Esophagus squamous epithelium (tissue), 5 donors: ENCODE results near the gene MKS1. TPM values are rescaled to one million over a fixed set of nuclear protein-coding genes. Genes with fewer than 3 reads are reported as not detected.

Source experiments
- DNase-seq: peaks from one replicate; lab custom pipeline; 2025; lab: John Stamatoyannopoulos, UW
- H3K27ac ChIP-seq, 4 donors: fragments of 200-600 bp; sonication (generic); one replicate each; pipeline ENCODE4 v1.5.1; 2016 to 2019; ENCODE audit warnings: mild to moderate bottlenecking in 1 of 4
- H3K27me3 ChIP-seq, 4 donors: fragments of 200-600 bp; sonication (generic); 1 replicate in 3 of 4; 2 replicates in 1 of 4; pipeline versions ENCODE4 v1.5.1 to v1.6.0; 2017 to 2021; ENCODE audit warnings: antibody characterized with exemption in 1 of 4
- H3K36me3 ChIP-seq, 3 donors: fragments of 200-600 bp; sonication (generic); one replicate each; pipeline ENCODE4 v1.5.1; 2016 to 2019
- H3K4me1 ChIP-seq, 3 donors: fragments of 200-600 bp; sonication (generic); one replicate each; pipeline ENCODE4 v1.5.1; 2017 to 2019
- H3K4me3 ChIP-seq, 4 donors: fragments of 200-600 bp; sonication (generic); 1 replicate in 3 of 4; 2 replicates in 1 of 4; pipeline ENCODE4 v1.5.1; 2016 to 2019; ENCODE audit warnings: mild to moderate bottlenecking in 2 of 4, moderate library complexity in 1 of 4
- H3K9me3 ChIP-seq, 3 donors: fragments of 200-600 bp; sonication (generic); one replicate each; pipeline ENCODE4 v1.5.1; 2016 to 2019
- CTCF ChIP-seq, 6 experiments: fragments of 450-650 bp in 4 of 6; fragments of 200-600 bp in 2 of 6; sonication (generic) in 2 of 6; IDR thresholded peaks; one replicate each; pipeline ENCODE4 v1.5.1; 2016 to 2019; ENCODE audit warnings: antibody characterized with exemption in 6 of 6, mild to moderate bottlenecking in 4 of 6, moderate library complexity in 4 of 6
- POLR2A ChIP-seq, 4 donors: fragments of 450-650 bp; IDR thresholded peaks; one replicate each; pipeline ENCODE4 v1.6.1; 2017; ENCODE audit warnings: antibody characterized with exemption in 4 of 4, mild to moderate bottlenecking in 4 of 4, moderate library complexity in 3 of 4
- WGBS, 2 donors: methylation state at CpG; one replicate each; pipeline ENCODE4 v1.1.5; 2018; 5-methylcytosine and 5-hydroxymethylcytosine counted together
- intact Hi-C: fragments of 100-400 bp; cut with DNase I; formaldehyde crosslinking; loops from one replicate; pipeline ENCODE4 v1.15.0; 2022
- total RNA-seq, 4 donors: library from RNA; depleted of rRNA; stranded (reverse); fragments of >200 nt; gene quantifications; one replicate each; pipeline ENCODE4 v1.1.0, GENCODE V29; 2016
- donor health status: DM: yes; HTN: yes; CAD: no.

MKS1 gene
- total RNA-seq, 4 donors from 2014 or later: 5.3 to 10.8 (median 9.3) TPM

DNA sequence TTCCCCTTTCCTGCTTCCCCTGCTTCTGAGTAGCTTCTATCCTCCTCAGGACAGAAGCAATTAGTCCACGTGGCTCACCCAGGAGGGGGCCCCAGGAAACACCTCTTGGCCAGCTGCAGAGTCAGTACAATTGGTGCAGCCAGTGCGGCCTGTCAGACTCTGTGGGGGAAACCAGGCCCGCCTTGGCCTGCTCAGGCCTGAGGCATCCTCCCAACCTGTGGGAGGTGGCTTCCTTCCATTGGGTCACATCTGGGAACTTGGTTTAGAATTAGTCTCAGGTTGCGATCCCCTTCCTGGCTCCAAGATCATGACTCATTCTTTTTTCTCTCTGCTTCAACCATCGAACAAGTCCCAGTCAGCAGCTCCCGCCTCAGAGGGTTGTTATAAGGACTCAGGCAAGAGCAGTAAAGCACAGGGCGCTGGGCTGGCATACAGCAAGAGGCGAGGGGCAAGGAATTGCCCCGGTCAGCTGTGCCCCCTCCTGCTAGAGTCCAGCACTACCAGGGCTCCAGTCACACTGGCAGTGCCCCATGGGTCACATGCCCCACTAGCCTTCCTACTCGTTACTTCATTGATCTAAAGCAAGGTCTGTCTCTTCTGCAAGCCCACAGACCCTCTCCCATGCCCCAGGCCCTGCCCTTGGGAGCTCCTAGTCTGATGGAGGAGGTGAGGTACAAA is 34.6 kb downstream of the MKS1 start:
- Histone ChIP-seq H3K27ac (no peak overlapping the region), H3K9me3 (no peaks in the 10 kb centered on the region), H3K27me3 (peaks cover 0 to 23% (median 0%) of the 10 kb centered on the region in 4 donors), H3K4me3 (no peak overlapping the region), H3K36me3 (no peaks in the 10 kb centered on the region), H3K4me1 (peaks cover 5 to 9% (median 6%) of the 10 kb centered on the region in 3 donors)
- WGBS, 2 donors: 0 to 23% methylated on average over 2 to 10 of the region's 10 CpGs
- no peak for TF ChIP-seq POLR2A (IDR thresholded peaks at IDR 0.05)
- no peak for TF ChIP-seq CTCF (IDR thresholded peaks at IDR 0.05)
- no peak for DNase-seq
- intact Hi-C loops: no loop called here

- H3K4me1 ChIP-seq: peaks cover 4 to 8% (median 6%) of the 10 kb centered on the region in 3 donors
- no peak overlapping the region for H3K4me3 ChIP-seq
- no peak overlapping the region for H3K27ac ChIP-seq
- no peaks in the 10 kb centered on the region for H3K9me3 ChIP-seq
- DNase-seq: no peak
- peaks cover 0 to 19% (median 0%) of the 10 kb centered on the region in 4 donors for H3K27me3 ChIP-seq
- intact Hi-C loops: no loop called here
- TF ChIP-seq CTCF (IDR thresholded peaks at IDR 0.05): no peak
- no peak for TF ChIP-seq POLR2A (IDR thresholded peaks at IDR 0.05)
- WGBS, 2 donors: 84 to 100% methylated on average over 1 to 3 of the region's 4 CpGs
- no peaks in the 10 kb centered on the region for H3K36me3 ChIP-seq
Measured at GRCh38 chr17:58183514-58183913, 35.5 kb downstream of the MKS1 start.

DNA sequence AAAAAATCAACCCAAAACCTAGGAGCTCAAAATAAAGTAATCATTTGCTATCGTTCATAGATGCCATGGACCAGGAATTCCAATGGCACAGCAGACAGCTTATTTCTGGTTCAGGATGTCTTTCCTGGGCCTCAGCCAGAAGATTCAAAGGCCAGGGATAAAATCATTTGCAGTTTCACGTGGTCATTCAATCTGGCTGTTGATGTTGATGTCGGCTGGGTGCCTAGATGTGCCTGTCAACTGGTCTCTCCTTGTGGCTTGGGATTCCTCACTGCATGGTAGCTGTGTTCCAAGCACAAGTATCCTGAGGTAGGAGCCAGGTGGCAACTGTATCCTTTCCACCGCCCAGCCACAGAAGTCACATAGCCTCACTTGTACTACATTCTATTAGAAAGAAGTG is 37.3 kb downstream of the MKS1 start:
- DNase-seq: no peak
- 67 to 74% methylated on average over 3 of the region's 4 CpGs for WGBS, 2 donors

DNA sequence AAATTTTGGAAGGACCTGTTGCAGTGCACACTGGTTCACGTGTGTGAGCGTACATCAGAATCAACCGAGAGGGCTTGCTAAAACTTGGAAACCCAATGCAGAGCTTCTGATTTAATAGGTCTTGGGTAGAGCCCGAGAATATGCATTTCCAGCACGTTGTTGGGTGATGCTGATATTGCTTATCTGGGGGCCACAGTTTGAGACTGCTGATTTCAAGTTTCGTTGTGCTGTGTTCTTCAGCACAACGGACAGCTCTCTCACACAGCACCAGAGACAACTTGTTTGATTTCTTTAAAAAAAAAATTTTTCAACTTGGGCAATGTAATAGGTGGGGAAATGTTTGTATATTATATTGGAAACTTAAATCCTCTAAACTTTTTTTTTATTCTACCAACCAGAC is 42.9 kb downstream of the MKS1 start:
- peaks cover 0 to 13% (median 0%) of the 10 kb centered on the region in 4 donors for H3K27me3 ChIP-seq
- no peak for DNase-seq
- TF ChIP-seq CTCF (IDR thresholded peaks at IDR 0.05) (no peak), POLR2A (IDR thresholded peaks at IDR 0.05) (no peak)
- no peaks in the 10 kb centered on the region for H3K36me3 ChIP-seq
- no peak overlapping the region for H3K27ac ChIP-seq
- no peak overlapping the region for H3K4me3 ChIP-seq
- no peaks in the 10 kb centered on the region for H3K9me3 ChIP-seq
- intact Hi-C loops: no loop called here
- no peaks in the 10 kb centered on the region for H3K4me1 ChIP-seq
- 36 to 43% methylated on average over 7 of the region's 7 CpGs for WGBS, 2 donors

More for the DNA sequence above, 37.3 kb downstream of the MKS1 start:
- Histone ChIP-seq H3K27ac (no peak overlapping the region), H3K4me3 (no peak overlapping the region), H3K27me3 (peaks cover 0 to 12% (median 0%) of the 10 kb centered on the region in 4 donors), H3K4me1 (peaks cover 4 to 8% (median 6%) of the 10 kb centered on the region in 3 donors), H3K36me3 (no peaks in the 10 kb centered on the region), H3K9me3 (no peaks in the 10 kb centered on the region)
- intact Hi-C loops: no loop called here
- TF ChIP-seq CTCF (IDR thresholded peaks at IDR 0.05) (no peak), POLR2A (IDR thresholded peaks at IDR 0.05) (no peak)

DNA sequence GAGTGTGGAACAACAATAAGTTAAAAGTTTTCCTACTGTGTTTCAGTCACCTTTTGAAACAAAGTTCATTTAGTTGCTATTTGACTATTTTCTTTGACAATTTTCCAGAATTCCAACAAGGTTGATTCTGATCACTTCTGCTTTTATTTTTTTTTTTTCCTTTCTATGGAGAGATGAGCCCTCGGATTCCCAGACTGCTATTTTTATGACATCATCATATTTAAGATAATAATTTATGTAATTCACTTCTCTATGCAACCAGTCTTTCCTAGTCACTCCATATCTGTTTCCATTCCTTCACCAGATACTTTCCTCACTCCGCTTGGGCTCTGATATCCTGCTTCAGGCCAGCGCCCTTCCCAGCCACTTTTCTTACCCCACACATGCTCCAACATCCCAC is 44.2 kb downstream of the MKS1 start:
- Histone ChIP-seq H3K27me3 (peaks cover 0 to 15% (median 0%) of the 10 kb centered on the region in 4 donors), H3K4me1 (no peaks in the 10 kb centered on the region), H3K36me3 (no peaks in the 10 kb centered on the region), H3K27ac (no peak overlapping the region), H3K4me3 (no peak overlapping the region), H3K9me3 (no peaks in the 10 kb centered on the region)
- no peak for DNase-seq
- no peak for TF ChIP-seq CTCF (IDR thresholded peaks at IDR 0.05)
- 42 to 55% methylated on average over 3 of the region's 3 CpGs for WGBS, 2 donors
- intact Hi-C loops: no loop called here
